GM18907 (cell line): ENCODE data around the gene KRTAP29-1.

ENCODE experiments used
- ATAC-seq: cut with Tn5 transposase; IDR thresholded peaks from one replicate; pipeline ENCODE4 v1.9.1; 2021; ENCODE audit warnings: mild to moderate bottlenecking, moderate library complexity; ENCODE audit not compliant: unreplicated experiment

KRTAP29-1 gene

GRCh38 chr17:41328207-41328606, 25.6 kb upstream of the KRTAP29-1 start:
- ATAC-seq: no peak

GRCh38 chr17:41327411-41328120, 24.9 kb upstream of the KRTAP29-1 start:
- no peak for ATAC-seq

- ATAC-seq: no peak
Observed at GRCh38 chr17:41326173-41327145, 23.8 kb upstream of the KRTAP29-1 start.

GRCh38 chr17:41325611-41326010, 23.0 kb upstream of the KRTAP29-1 start:
- ATAC-seq: no peak

- no peak for ATAC-seq
Observed at GRCh38 chr17:41325126-41325525, 22.5 kb upstream of the KRTAP29-1 start.

DNA sequence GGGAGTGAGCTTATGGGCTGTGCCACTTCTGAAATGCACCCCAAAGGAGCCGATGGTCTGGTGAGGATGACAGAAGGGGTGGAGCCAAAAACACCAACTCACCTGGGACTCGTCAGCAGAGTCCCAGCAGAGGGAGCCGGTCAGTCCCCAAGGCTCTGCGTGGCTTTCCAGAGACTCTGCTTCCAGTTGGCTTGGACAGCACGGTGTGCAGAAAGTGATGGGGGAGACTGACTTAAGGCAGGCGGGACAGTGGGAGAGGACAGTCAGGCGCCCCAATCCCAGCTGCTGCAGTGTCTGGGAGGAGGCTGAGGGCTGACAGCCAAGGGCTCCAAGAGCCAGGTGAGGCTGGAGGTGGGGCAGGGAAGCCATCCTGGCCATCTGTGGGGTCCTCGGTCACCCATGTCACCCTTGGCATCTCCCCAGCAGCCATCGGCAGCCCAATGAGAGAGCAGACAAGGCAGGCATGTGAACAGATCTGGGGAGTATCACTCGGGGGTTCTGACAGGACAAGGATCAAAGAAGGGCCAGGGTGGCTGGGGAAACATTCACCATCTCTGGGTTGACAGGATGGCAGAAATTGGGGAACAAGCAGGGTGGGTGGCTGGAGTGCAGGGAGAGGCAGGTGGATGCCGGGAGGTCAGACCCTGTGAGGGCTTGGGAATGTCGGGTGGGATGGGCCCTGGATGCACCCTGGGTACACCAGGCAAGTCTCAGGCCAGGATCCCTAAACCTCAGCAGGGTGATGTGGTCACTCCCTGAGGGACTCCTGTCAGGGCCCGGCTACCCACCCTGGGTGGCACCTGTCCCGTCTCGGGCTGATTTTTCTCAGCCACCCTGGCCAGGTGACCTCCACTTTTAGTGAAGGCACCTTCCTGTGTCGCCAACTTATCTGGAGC, 21.8 kb upstream of the KRTAP29-1 start:
- ATAC-seq: no peak

- no peak for ATAC-seq
Observed at GRCh38 chr17:41322903-41323895, 20.5 kb upstream of the KRTAP29-1 start.

GRCh38 chr17:41322094-41322902, 19.6 kb upstream of the KRTAP29-1 start:
- ATAC-seq: no peak

DNA sequence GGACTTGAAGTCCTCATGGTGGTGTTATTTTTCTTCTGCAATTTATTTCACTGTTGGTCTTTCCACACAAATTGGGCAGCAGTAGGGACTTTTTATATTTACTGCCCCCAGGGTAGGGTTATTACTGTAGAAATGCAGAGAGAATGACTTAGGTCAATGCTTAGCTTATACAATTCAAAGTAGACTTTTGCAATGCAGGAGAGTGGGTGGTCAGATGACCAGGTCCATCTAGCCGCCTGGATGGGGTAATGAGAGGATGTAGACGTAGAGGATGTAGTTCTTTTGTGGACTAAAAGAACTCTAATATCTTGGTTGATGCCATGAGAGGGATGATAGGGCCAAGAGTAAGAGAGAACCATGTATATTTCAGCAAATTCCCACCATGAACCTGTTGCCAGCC, 15.6 kb upstream of the KRTAP29-1 start:
- ATAC-seq: no peak

GRCh38 chr17:41315814-41316445, 13.3 kb upstream of the KRTAP29-1 start:
- no peak for ATAC-seq

DNA sequence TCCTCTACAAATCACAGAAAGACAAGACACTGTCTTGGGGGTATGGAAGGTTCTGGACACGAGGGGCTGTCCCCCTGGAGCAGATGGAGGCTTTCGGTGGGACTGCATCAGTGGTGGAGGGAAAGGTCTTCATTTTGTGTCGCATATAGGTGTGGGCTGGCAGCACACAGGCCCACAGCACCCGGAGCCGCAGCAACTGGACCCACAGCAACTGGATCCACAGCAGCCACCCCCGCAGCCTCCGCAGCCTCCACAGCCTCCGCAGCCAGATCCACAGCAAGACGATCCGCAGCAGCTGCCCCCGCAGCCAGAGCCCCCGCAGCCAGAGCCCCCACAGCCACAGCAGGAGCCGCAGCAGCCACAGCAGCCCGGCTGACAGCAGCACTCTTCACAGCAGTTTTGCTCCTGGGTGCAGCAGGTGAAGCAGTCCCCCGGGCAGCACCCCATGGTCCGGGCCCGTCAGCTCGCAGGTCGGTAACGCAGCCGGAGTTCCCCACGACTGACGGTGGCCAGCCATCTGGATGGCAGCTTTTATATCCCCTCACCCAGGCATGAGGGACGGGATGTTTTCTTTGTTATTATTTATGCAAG, 12.6 kb upstream of the KRTAP29-1 start, which contains the start of gene KRTAP17-1:
TSS of gene KRTAP17-1 (minus strand) at position 507 of the 591 bp plus-strand sequence. CDS start at position 447, 60 bp downstream.
- no peak for ATAC-seq

- ATAC-seq: no peak
Observed at GRCh38 chr17:41311111-41311510, 8.5 kb upstream of the KRTAP29-1 start.

DNA sequence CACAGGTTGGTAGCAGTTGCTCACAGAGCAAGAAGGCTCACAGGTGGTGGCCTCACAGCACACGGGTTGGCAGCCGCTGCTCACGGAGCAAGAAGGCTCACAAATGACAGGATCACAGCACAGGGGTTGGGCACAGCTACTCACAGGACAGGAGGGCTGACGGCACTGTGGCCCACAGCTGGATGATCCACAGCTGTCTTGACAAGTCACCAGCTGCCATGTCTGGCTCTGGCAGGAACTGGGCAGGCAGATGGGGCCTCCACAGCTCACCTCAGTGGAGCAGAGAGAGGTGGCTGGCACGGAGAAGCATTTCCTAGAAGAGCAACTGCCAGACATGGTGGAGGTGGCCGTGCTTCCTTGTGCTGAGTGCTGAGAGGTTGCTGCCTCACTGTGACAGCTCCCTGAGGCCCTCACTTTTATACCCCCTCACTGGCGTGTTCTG, 6.3 kb upstream of the KRTAP29-1 start, which contains the start of gene KRTAP16-1:
TSS of gene KRTAP16-1 (minus strand) at position 392 of the 442 bp plus-strand sequence. CDS start at position 336, 56 bp downstream.
- ATAC-seq: peak; percentile 42

- ATAC-seq: peak; percentile 75
Observed at GRCh38 chr17:41308251-41308917, 5.7 kb upstream of the KRTAP29-1 start.

- ATAC-seq: no peak
Observed at GRCh38 chr17:41307647-41308046, 5.0 kb upstream of the KRTAP29-1 start.

- ATAC-seq: no peak
Observed at GRCh38 chr17:41304091-41304490, 1.4 kb upstream of the KRTAP29-1 start.

DNA sequence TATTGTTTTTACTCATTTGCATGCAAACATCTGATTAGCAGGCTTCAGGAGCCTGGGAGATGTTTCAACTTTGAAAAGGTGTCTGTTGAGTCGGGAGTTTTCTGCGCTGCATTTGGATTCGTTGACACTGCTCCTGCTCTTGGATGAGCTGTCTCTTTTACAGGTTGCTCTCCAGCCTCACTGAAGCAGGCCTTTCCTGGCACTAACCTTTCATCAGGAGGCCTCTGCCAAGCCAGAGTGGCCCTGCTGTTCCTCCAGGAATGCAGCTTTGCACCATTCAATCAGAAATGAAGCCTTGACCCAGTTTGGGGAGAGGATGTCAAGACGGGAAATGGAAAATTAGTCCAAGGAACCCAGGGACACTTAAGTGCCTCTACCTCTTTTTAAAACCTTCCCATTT, 330 bp upstream of the KRTAP29-1 start:
- ATAC-seq: no peak
